Trophoblast cell (in vitro differentiated cells and primary cell): ENCODE data around the gene TBRG4.

ENCODE experiments used
- DNase-seq, 2 donors: peaks; one replicate each; pipeline ENCODE4 v3.0.0-alpha.2; 2016
- H2AFZ ChIP-seq: 2 replicates; pipeline ENCODE4 v1.6.1; 2013; ENCODE audit warnings: low read length, moderate library complexity, mild to moderate bottlenecking; ENCODE audit not compliant: insufficient read depth, poor library complexity
- H2AK5ac ChIP-seq: 2 replicates; pipeline ENCODE4 v1.6.1; 2013; ENCODE audit warnings: mild to moderate bottlenecking, low read length
- H2BK120ac ChIP-seq: 2 replicates; pipeline ENCODE4 v1.6.1; 2013; ENCODE audit warnings: low read length, mild to moderate bottlenecking, moderate library complexity; ENCODE audit not compliant: insufficient read depth, poor library complexity
- H2BK12ac ChIP-seq: 2 replicates; pipeline ENCODE4 v1.6.1; 2013; ENCODE audit warnings: mild to moderate bottlenecking, low read length, moderate library complexity
- H2BK5ac ChIP-seq: 2 replicates; pipeline ENCODE4 v1.6.1; 2013; ENCODE audit warnings: low read length, low read depth, moderate library complexity, mild to moderate bottlenecking; ENCODE audit not compliant: poor library complexity
- H3K14ac ChIP-seq: 2 replicates; pipeline ENCODE4 v1.6.1; 2013; ENCODE audit warnings: mild to moderate bottlenecking, low read length
- H3K18ac ChIP-seq: 2 replicates; pipeline ENCODE4 v1.6.1; 2013; ENCODE audit warnings: mild to moderate bottlenecking, low read length
- H3K23ac ChIP-seq: 2 replicates; pipeline ENCODE4 v1.6.1; 2013; ENCODE audit warnings: low read length
- H3K27ac ChIP-seq: 2 replicates; pipeline ENCODE4 v1.5.1; 2013; ENCODE audit warnings: low read depth, mild to moderate bottlenecking, inconsistent platforms, low read length, moderate library complexity
- H3K27me3 ChIP-seq: 2 replicates; pipeline ENCODE4 v1.6.1; 2013; ENCODE audit warnings: inconsistent platforms, mild to moderate bottlenecking, low read length, moderate library complexity; ENCODE audit not compliant: insufficient read depth
- H3K36me3 ChIP-seq, 2 experiments: 1 replicate in 1 of 2; 2 replicates in 1 of 2; pipeline ENCODE4 v1.6.1; 2013; ENCODE audit warnings: low read length in 2 of 2, mild to moderate bottlenecking in 2 of 2, moderate library complexity in 1 of 2; ENCODE audit not compliant: insufficient read depth in 2 of 2, control insufficient read depth in 1 of 2
- H3K4ac ChIP-seq: 2 replicates; pipeline ENCODE4 v1.6.1; 2013; ENCODE audit warnings: low read depth, mild to moderate bottlenecking, low read length, moderate library complexity
- H3K4me1 ChIP-seq, 2 experiments: 1 replicate in 1 of 2; 2 replicates in 1 of 2; pipeline ENCODE4 v1.6.1; 2013; ENCODE audit warnings: low read length in 2 of 2, mild to moderate bottlenecking in 2 of 2, moderate library complexity in 1 of 2; ENCODE audit not compliant: insufficient read depth in 2 of 2, control insufficient read depth in 1 of 2
- H3K4me2 ChIP-seq: 2 replicates; pipeline ENCODE4 v1.6.1; 2013; ENCODE audit warnings: inconsistent platforms, mild to moderate bottlenecking, low read length, moderate library complexity
- H3K4me3 ChIP-seq: 2 replicates; pipeline ENCODE4 v1.5.1; 2013; ENCODE audit warnings: mild to moderate bottlenecking, low read depth, low read length, inconsistent platforms
- H3K79me1 ChIP-seq: one replicate; pipeline ENCODE4 v1.6.1; 2013; ENCODE audit warnings: low read length
- H3K79me2 ChIP-seq: 2 replicates; pipeline ENCODE4 v1.6.1; 2013; ENCODE audit warnings: low read length, mild to moderate bottlenecking; ENCODE audit not compliant: control insufficient read depth, insufficient read depth, poor library complexity
- H3K9ac ChIP-seq: 2 replicates; pipeline ENCODE4 v1.6.1; 2013; ENCODE audit warnings: mild to moderate bottlenecking, low read length
- H3K9me3 ChIP-seq: 2 replicates; pipeline ENCODE4 v1.6.1; 2013; ENCODE audit warnings: low read depth, mild to moderate bottlenecking, control low read depth, inconsistent platforms, low read length; ENCODE audit not compliant: insufficient read depth
- H4K12ac ChIP-seq: 2 replicates; pipeline ENCODE4 v1.6.1; 2013; ENCODE audit warnings: low read depth, mild to moderate bottlenecking, low read length, moderate library complexity
- H4K8ac ChIP-seq: 2 replicates; pipeline ENCODE4 v1.6.1; 2013; ENCODE audit warnings: low read depth, mild to moderate bottlenecking, low read length, moderate library complexity
- H4K91ac ChIP-seq: one replicate; pipeline ENCODE4 v1.6.1; 2013; ENCODE audit warnings: low read depth, mild to moderate bottlenecking, low read length, moderate library complexity
- WGBS: extraction: QIAGEN DNeasy Blood & Tissue Kit; methylation state at CpG from one replicate; pipeline ENCODE4 v1.1.7; 2013; ENCODE audit warnings: missing lambda C conversion rate; ENCODE audit not compliant: insufficient read length, insufficient coverage; ENCODE audit errors: extremely low coverage; 5-methylcytosine and 5-hydroxymethylcytosine counted together

The TBRG4 gene

DNA sequence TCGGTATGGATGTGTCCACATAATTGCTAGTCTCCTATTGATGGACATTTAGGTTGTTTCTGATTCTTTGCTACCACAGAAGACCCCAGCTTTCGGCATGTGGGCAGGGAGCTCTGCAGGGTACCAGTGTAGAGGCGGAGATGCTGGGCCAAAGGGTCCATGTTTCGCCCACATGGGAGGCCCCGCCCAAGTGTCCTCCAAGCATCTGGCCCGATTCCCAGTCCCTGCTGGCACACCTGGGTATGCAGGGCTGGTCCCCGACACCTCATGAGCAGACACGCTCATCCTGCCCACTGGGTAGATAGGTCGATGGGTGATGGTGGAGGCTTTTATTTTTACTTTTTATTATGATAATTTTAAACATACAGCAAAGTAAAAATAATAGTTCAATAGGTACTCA, 19.4 kb upstream of the TBRG4 start:
- H4K8ac ChIP-seq: no peak overlapping the region

DNA sequence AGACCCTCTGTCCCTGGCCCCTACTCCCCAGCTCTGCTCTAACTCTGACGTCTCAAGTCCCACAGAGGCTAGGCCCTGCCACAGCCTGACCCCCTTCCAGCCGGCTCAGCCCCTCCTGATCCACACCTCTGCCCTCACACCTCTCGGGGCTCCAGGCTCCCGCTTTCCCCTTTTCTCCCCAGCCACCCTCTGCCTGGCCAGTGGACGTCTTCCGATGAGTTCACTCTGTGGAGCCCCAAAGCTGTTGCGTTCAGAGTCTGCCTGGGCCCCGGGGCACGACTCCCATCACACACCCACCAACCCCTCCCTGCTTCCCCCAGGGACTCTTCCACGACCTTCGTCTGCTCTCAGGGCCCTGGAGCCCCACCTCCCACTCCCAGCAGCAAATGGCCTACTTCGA, 18.4 kb upstream of the TBRG4 start:
- no peaks in the 10 kb centered on the region for H3K36me3 ChIP-seq
- no peak overlapping the region for H3K9ac ChIP-seq
- H4K12ac ChIP-seq: no peak overlapping the region
- no peak overlapping the region for H4K8ac ChIP-seq
- no peaks in the 10 kb centered on the region for H3K4me1 ChIP-seq
- no peak overlapping the region for H3K14ac ChIP-seq
- no peak overlapping the region for H2BK5ac ChIP-seq
- no peak overlapping the region for H3K23ac ChIP-seq
- no peak overlapping the region for H3K4me2 ChIP-seq
- H3K27me3 ChIP-seq: no peaks in the 10 kb centered on the region
- no CpG with 5 or more reads among the region's 12 CpGs for WGBS
- H3K79me1 ChIP-seq: no peaks in the 10 kb centered on the region
- H3K27ac ChIP-seq: no peak overlapping the region
- no peak overlapping the region for H4K91ac ChIP-seq
- H2BK12ac ChIP-seq: no peak overlapping the region
- no peak overlapping the region for H3K18ac ChIP-seq
- no peaks in the 10 kb centered on the region for H3K9me3 ChIP-seq
- no peaks in the 10 kb centered on the region for H3K79me2 ChIP-seq
- no peak overlapping the region for H3K4me3 ChIP-seq
- H2AFZ ChIP-seq: no peak overlapping the region
- H2BK120ac ChIP-seq: no peak overlapping the region
- H3K4ac ChIP-seq: no peak overlapping the region
- no peak overlapping the region for H2AK5ac ChIP-seq
- DNase-seq: no peak

More for the DNA sequence above, 19.4 kb upstream of the TBRG4 start:
- no peak overlapping the region for H3K4ac ChIP-seq
- H3K79me2 ChIP-seq: no peaks in the 10 kb centered on the region
- H3K18ac ChIP-seq: no peak overlapping the region
- H3K36me3 ChIP-seq: no peaks in the 10 kb centered on the region
- no peak overlapping the region for H2AFZ ChIP-seq
- H2BK12ac ChIP-seq: no peak overlapping the region
- DNase-seq: no peak
- no peak overlapping the region for H3K9ac ChIP-seq
- H4K91ac ChIP-seq: no peak overlapping the region
- H3K9me3 ChIP-seq: no peaks in the 10 kb centered on the region
- no peaks in the 10 kb centered on the region for H3K4me1 ChIP-seq
- H3K4me2 ChIP-seq: no peak overlapping the region
- no peak overlapping the region for H3K23ac ChIP-seq
- H2AK5ac ChIP-seq: no peak overlapping the region
- WGBS: no CpG with 5 or more reads among the region's 9 CpGs
- no peak overlapping the region for H3K4me3 ChIP-seq
- no peak overlapping the region for H3K14ac ChIP-seq
- no peak overlapping the region for H3K27ac ChIP-seq
- H2BK5ac ChIP-seq: no peak overlapping the region
- H3K79me1 ChIP-seq: no peaks in the 10 kb centered on the region
- no peak overlapping the region for H4K12ac ChIP-seq
- H2BK120ac ChIP-seq: no peak overlapping the region
- H3K27me3 ChIP-seq: no peaks in the 10 kb centered on the region

DNA sequence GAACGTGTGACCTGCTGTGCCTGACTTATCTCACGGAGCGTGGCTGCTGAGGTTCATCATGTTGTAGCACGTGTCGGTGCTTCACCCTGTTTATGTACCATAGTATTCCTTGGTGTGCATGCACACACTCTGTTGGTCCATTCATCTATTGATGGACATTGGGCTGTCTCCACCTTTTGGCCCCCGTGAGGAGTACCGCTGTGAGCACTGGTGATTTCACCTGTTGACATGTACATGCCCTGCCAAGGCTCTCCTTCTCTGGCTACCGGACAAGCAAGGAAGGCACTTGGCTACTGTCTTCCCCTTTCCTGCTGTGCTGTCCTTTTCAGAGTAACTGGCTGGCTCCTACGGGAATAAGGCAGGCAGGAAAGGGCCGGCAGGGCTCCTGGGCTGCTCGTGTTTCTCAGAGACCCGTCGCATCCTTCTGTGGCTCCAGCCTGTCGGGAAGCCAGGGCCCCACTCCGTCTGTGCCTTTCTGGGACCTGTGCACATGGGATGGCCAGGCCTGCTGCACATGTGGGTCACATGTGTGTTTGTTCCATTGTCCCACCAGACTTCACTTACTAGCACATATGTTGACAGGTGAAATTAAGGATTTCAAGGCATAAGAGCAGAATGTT, 17.8 kb upstream of the TBRG4 start:
- no peak overlapping the region for H3K23ac ChIP-seq
- WGBS: no CpG with 5 or more reads among the region's 15 CpGs
- H3K79me2 ChIP-seq: no peaks in the 10 kb centered on the region
- H3K36me3 ChIP-seq: no peaks in the 10 kb centered on the region
- H3K9me3 ChIP-seq: no peaks in the 10 kb centered on the region
- H3K9ac ChIP-seq: no peak overlapping the region
- no peak overlapping the region for H2AK5ac ChIP-seq
- no peak overlapping the region for H2BK5ac ChIP-seq
- no peak overlapping the region for H4K12ac ChIP-seq
- H3K27me3 ChIP-seq: no peaks in the 10 kb centered on the region
- no peaks in the 10 kb centered on the region for H3K79me1 ChIP-seq
- no peak overlapping the region for H3K14ac ChIP-seq
- H4K91ac ChIP-seq: no peak overlapping the region
- no peak overlapping the region for H3K27ac ChIP-seq
- no peak overlapping the region for H2BK12ac ChIP-seq
- H3K4me2 ChIP-seq: no peak overlapping the region
- H2AFZ ChIP-seq: no peak overlapping the region
- no peaks in the 10 kb centered on the region for H3K4me1 ChIP-seq
- no peak overlapping the region for H4K8ac ChIP-seq
- no peak overlapping the region for H3K4ac ChIP-seq
- H2BK120ac ChIP-seq: no peak overlapping the region
- no peak overlapping the region for H3K4me3 ChIP-seq
- no peak for DNase-seq
- no peak overlapping the region for H3K18ac ChIP-seq

DNA sequence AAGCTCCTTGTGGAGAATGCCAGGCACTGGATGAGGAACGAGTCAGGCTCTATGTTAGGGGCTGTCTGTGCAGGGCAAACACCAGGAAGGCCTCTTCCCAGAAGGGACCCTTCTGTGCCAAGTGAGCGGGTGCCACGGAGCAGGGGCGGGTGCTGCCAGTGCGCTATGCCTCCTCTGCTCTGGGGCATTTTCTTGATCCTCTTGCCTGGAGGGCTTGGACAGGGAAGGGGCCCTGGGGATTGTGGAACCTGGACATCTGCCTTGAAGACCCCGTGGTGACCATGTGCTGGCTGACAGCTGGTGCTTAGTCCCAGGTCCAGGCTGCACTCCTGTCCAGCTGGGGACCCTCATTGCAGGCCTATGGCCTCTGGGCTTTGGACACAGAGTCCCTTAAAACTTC, 15.4 kb upstream of the TBRG4 start:
- Histone ChIP-seq H3K27ac (no peak overlapping the region), H3K9ac (no peak overlapping the region), H3K9me3 (no peaks in the 10 kb centered on the region), H2BK5ac (no peak overlapping the region), H3K4me2 (no peak overlapping the region), H3K36me3 (no peaks in the 10 kb centered on the region), H2BK120ac (no peak overlapping the region), H3K18ac (no peak overlapping the region), H3K23ac (no peak overlapping the region), H4K8ac (no peak overlapping the region), H3K4me3 (no peak overlapping the region), H4K12ac (no peak overlapping the region), H3K79me1 (no peaks in the 10 kb centered on the region), H3K14ac (no peak overlapping the region), H2AFZ (no peak overlapping the region), H3K27me3 (no peaks in the 10 kb centered on the region), H2BK12ac (no peak overlapping the region), H3K4me1 (no peaks in the 10 kb centered on the region), H2AK5ac (no peak overlapping the region), H4K91ac (no peak overlapping the region), H3K4ac (no peak overlapping the region), H3K79me2 (no peaks in the 10 kb centered on the region)
- DNase-seq: no peak
- no CpG with 5 or more reads among the region's 6 CpGs for WGBS
